A549 treated with AZD9567 at 1 μM for 4 hours (cell line): ENCODE data around the gene MUC5AC. TPM values are rescaled to one million over a fixed set of nuclear protein-coding genes. Genes with fewer than 3 reads are reported as not detected.

Experiments used
- total RNA-seq: library from RNA; stranded (reverse); fragments of 200-300 nt; extraction: Qiagen RNA extraction; gene quantifications from 5 replicates; pipeline ENCODE4 v1.2.3, GENCODE V29; 2022; ENCODE audit not compliant: insufficient read depth

The MUC5AC gene, protein sequence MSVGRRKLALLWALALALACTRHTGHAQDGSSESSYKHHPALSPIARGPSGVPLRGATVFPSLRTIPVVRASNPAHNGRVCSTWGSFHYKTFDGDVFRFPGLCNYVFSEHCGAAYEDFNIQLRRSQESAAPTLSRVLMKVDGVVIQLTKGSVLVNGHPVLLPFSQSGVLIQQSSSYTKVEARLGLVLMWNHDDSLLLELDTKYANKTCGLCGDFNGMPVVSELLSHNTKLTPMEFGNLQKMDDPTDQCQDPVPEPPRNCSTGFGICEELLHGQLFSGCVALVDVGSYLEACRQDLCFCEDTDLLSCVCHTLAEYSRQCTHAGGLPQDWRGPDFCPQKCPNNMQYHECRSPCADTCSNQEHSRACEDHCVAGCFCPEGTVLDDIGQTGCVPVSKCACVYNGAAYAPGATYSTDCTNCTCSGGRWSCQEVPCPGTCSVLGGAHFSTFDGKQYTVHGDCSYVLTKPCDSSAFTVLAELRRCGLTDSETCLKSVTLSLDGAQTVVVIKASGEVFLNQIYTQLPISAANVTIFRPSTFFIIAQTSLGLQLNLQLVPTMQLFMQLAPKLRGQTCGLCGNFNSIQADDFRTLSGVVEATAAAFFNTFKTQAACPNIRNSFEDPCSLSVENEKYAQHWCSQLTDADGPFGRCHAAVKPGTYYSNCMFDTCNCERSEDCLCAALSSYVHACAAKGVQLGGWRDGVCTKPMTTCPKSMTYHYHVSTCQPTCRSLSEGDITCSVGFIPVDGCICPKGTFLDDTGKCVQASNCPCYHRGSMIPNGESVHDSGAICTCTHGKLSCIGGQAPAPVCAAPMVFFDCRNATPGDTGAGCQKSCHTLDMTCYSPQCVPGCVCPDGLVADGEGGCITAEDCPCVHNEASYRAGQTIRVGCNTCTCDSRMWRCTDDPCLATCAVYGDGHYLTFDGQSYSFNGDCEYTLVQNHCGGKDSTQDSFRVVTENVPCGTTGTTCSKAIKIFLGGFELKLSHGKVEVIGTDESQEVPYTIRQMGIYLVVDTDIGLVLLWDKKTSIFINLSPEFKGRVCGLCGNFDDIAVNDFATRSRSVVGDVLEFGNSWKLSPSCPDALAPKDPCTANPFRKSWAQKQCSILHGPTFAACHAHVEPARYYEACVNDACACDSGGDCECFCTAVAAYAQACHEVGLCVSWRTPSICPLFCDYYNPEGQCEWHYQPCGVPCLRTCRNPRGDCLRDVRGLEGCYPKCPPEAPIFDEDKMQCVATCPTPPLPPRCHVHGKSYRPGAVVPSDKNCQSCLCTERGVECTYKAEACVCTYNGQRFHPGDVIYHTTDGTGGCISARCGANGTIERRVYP (N-terminal part only)
- total RNA-seq, result 1.1 to 2.3 TPM (median 1.6 TPM) in 5 replicates

DNA sequence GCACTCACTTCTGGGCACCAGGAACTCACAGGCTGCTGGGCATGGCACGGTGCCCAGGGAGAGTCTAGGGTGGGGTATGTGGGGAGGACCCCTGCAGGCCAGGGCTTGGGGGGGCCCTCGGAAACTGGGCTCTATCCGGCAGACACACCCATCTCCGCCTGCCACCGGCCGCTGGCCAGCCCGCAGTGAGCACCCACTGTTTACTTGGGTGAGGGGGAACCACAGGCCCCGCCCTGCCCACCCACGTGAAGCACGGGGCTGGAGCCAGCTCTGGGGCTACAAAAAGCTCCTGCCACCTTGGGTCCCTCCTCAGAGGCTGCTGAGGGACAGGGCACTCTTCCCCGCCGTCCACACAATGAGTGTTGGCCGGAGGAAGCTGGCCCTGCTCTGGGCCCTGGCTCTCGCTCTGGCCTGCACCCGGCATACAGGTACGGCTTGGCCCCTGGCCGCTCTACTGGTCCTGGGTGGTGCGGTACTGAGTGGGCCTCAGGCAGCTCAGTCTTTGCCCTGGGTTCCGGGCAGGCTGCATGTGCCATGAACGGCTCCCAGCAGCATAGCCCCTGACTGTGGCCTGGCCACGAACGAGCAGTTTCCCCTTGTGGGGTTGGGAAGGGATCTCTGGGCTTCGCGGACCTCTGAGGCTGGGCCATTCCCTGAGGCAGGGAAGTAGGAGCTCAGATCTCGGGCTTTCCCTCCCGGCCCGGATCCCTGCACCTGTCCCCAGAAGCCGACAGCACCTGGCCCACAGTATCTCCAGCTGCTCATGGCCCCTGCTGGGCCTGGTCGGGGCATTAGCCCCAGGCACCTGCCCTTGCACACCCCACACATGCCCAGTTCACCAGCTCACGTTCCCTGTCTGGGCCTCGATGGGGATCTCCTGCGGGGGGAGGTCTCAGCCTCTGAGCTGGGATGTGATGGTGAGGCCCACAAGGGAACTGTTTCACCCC is at the start of gene MUC5AC:
TSS of gene MUC5AC (plus strand) at position 309 of the 947 bp plus-strand sequence. CDS start at position 356, 47 bp downstream.

DNA sequence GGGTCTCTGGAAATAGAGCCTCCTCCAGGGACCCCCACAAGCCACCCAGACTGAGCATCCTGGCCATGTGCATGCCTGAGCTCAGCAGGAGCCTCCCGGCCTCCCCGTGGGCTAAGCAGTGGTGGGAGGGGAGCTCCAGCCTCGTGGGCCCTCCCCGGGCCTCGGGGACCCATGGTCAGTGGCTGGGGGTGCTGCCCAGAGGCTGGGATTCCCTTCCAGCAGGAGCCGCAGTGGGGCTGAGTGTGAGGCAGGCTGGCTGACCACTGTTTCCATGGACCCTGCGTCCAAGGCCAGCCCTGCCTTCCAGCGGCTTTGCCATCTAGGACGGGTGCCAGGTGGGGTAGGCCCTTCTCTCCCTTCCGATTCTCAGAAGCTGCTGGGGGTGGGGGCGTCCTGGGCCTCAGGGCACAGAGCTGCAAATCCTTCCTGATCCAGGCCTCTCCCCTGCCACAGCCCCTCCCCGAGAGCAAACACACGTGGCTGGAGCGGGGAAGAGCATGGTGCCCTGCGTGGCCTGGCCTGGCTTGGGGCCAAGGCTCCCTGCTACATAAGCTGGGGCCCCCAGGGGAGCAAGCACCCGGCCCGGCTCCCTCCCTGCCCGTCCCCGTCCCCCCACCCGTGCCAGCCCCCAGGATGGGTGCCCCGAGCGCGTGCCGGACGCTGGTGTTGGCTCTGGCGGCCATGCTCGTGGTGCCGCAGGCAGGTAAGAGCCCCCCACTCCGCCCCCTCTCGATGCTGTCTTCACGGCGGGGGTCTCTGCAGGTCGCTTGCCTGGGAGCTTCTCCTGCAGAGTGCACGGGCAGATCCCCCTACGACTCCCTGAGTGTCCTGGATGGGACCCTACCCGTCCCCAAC is 65.0 kb downstream of the MUC5AC start, which contains the start of gene MUC5B:
TSS of gene MUC5B (plus strand) at position 576 of the 855 bp plus-strand sequence. CDS start at position 634, 58 bp downstream.

Other genes with a start within 250 kb of the MUC5AC start
- 74.8 to 78.2 TPM (median 75.3 TPM) in 5 replicates for gene CHID1, start 247.1 kb upstream of the MUC5AC start, total RNA-seq
- 31.8 to 39.9 TPM (median 36.6 TPM) in 5 replicates for gene AP2A2, start 232.1 kb upstream of the MUC5AC start, total RNA-seq
- gene MUC6, start 121.2 kb upstream of the MUC5AC start, total RNA-seq, result 0.01 to 0.06 TPM (median 0.02 TPM) in 3 of 5 replicates, not detected in the others
- gene MUC2, start 83.1 kb upstream of the MUC5AC start, total RNA-seq, result 0.13 to 0.42 TPM (median 0.25 TPM) in 4 of 5 replicates, not detected in the other
- gene MUC5B, start 65.1 kb downstream of the MUC5AC start, total RNA-seq, result 1.7 to 5.3 TPM (median 4.0 TPM) in 5 replicates
- 24.8 to 59.5 TPM (median 58.5 TPM) in 5 replicates for gene TOLLIP, start 151.7 kb downstream of the MUC5AC start, total RNA-seq
- gene BRSK2, start 232.0 kb downstream of the MUC5AC start, total RNA-seq, result 2.9 to 8.6 TPM (median 6.9 TPM) in 5 replicates